KMS-11 (cell line): ENCODE data around the gene COMMD10.
"Not testable (repeated sequence)": the region's sequence is repeated elsewhere in the genome, so short reads cannot be mapped to it uniquely, and the experiment has no call there.

ENCODE experiments used
- H2AFZ ChIP-seq: fragments of 200-600 bp; sonication (generic); 2 replicates; pipeline ENCODE4 v1.6.1; 2016; ENCODE audit warnings: antibody characterized with exemption, mixed run types, low read depth
- H3K27ac ChIP-seq: fragments of 200-600 bp; sonication (generic); 2 replicates; pipeline ENCODE4 v1.6.1; 2016; ENCODE audit warnings: mild to moderate bottlenecking, mixed run types
- H3K27me3 ChIP-seq: fragments of 200-600 bp; sonication (generic); 2 replicates; pipeline ENCODE4 v1.6.1; 2017; ENCODE audit warnings: mild to moderate bottlenecking, low read depth, mixed run types, moderate library complexity; ENCODE audit not compliant: insufficient read depth
- H3K36me3 ChIP-seq: fragments of 200-600 bp; sonication (generic); 2 replicates; pipeline ENCODE4 v1.6.1; 2017; ENCODE audit warnings: mild to moderate bottlenecking, mixed run types; ENCODE audit not compliant: insufficient read depth
- H3K4me1 ChIP-seq: fragments of 200-600 bp; sonication (generic); 2 replicates; pipeline ENCODE4 v1.6.1; 2016; ENCODE audit warnings: mild to moderate bottlenecking, low read depth, mixed run types; ENCODE audit not compliant: poor library complexity, severe bottlenecking
- H3K4me2 ChIP-seq: fragments of 200-600 bp; sonication (generic); 2 replicates; pipeline ENCODE4 v1.7.0; 2016; ENCODE audit warnings: mild to moderate bottlenecking, mixed run types
- H3K4me3 ChIP-seq: fragments of 200-600 bp; sonication (generic); IDR thresholded peaks from 2 replicates; pipeline ENCODE4 v1.6.1; 2017; ENCODE audit warnings: low read depth, low read length, mixed read lengths; ENCODE audit not compliant: insufficient read depth
- H3K79me2 ChIP-seq: fragments of 200-600 bp; sonication (generic); 2 replicates; pipeline ENCODE4 v1.6.1; 2016; ENCODE audit warnings: low read depth, mixed run types; ENCODE audit not compliant: insufficient read depth
- H3K9ac ChIP-seq: fragments of 200-600 bp; sonication (generic); 2 replicates; pipeline ENCODE4 v1.6.1; 2016; ENCODE audit warnings: mild to moderate bottlenecking, mixed run types
- H4K20me1 ChIP-seq: fragments of 200-600 bp; sonication (generic); 2 replicates; pipeline ENCODE4 v1.6.1; 2016; ENCODE audit warnings: mild to moderate bottlenecking, mixed run types; ENCODE audit not compliant: insufficient read depth
- TF ChIP-seq, protein P1 (sequence below): fragments of 200-600 bp; sonication (generic); conservative IDR thresholded peaks from 2 replicates; pipeline ENCODE4 v1.6.1; 2017; ENCODE audit warnings: low read depth, mild to moderate bottlenecking, antibody characterized with exemption, low read length, moderate library complexity, mixed read lengths

Gene COMMD10

DNA sequence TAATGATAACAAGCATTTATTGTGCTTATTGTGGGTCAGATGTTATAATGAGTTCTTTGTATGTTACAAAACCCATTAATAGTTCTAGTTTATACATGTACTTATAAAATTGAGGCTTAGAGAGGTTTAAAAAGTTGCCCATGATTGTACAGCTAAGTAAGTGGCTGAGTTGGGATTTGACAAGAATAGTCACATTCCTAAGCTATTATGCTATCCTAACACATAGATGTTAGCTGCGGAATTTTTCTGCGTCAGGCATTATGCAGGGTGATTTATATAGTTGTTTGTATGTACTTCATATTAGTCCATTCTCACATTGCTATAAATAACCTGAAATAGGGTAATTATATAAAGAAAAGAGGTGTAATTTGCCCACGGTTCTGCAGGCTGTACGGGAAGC lies 12.5 kb downstream of the COMMD10 start:
- Histone ChIP-seq H4K20me1 (no peaks in the 10 kb centered on the region), H2AFZ (no peak overlapping the region), H3K4me3 (no peak overlapping the region), H3K79me2 (no peaks in the 10 kb centered on the region), H3K4me1 (no peaks in the 10 kb centered on the region), H3K4me2 (no peak overlapping the region), H3K27me3 (no peaks in the 10 kb centered on the region), H3K36me3 (no peaks in the 10 kb centered on the region; the same call in 1 of the 2 replicates), H3K9ac (no peak overlapping the region), H3K27ac (no peak overlapping the region)
- TF ChIP-seq, protein P1, sequence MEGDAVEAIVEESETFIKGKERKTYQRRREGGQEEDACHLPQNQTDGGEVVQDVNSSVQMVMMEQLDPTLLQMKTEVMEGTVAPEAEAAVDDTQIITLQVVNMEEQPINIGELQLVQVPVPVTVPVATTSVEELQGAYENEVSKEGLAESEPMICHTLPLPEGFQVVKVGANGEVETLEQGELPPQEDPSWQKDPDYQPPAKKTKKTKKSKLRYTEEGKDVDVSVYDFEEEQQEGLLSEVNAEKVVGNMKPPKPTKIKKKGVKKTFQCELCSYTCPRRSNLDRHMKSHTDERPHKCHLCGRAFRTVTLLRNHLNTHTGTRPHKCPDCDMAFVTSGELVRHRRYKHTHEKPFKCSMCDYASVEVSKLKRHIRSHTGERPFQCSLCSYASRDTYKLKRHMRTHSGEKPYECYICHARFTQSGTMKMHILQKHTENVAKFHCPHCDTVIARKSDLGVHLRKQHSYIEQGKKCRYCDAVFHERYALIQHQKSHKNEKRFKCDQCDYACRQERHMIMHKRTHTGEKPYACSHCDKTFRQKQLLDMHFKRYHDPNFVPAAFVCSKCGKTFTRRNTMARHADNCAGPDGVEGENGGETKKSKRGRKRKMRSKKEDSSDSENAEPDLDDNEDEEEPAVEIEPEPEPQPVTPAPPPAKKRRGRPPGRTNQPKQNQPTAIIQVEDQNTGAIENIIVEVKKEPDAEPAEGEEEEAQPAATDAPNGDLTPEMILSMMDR = no peak

DNA sequence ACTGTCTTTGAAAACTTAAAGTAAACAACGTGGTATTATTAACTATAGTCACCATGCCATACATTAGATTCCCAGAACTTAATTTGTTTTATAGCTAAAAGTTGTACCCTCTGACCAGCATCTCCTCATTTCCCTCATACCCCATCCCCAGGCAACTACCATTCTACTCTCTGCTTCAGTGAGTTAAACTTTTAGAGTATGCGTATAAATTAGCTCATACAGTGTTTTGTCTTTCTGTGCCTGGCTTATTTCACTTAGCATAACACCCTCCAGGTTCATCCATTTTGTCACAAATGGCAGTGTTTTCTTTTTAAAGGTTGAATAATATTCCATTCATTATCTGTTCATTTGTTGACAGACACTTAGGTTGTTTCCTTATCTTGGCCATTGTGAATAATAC lies 14.2 kb downstream of the COMMD10 start:
- TF ChIP-seq, protein P1 = no peak
- H3K9ac ChIP-seq = no peak overlapping the region
- no peak overlapping the region for H2AFZ ChIP-seq
- no peaks in the 10 kb centered on the region for H3K79me2 ChIP-seq
- H4K20me1 ChIP-seq = no peaks in the 10 kb centered on the region
- no peak overlapping the region for H3K4me3 ChIP-seq
- H3K4me2 ChIP-seq = no peak overlapping the region
- H3K27ac ChIP-seq = no peak overlapping the region
- H3K27me3 ChIP-seq = no peaks in the 10 kb centered on the region
- no peaks in the 10 kb centered on the region for H3K36me3 ChIP-seq
- no peaks in the 10 kb centered on the region for H3K4me1 ChIP-seq

DNA sequence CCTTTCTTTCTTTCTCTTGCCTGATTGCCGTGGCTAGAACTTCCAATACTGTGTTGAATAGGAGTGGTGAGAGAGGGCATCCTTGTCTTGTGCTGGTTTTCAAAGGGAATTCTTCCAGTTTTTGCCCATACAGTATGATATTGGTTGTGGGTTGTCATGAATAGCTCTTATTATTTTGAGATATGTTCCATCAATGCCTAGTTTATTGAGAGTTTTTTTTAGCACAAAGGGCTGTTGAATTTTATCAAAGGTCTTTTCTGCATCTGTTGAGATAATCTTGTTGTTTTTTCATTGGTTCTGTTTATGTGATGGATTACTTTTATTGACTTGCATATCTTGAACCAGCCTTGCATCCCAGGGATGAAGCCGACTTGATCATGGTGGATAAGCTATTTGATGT lies 20.1 kb downstream of the COMMD10 start:
- H3K4me2 ChIP-seq, H3K36me3 ChIP-seq, H3K4me1 ChIP-seq, H4K20me1 ChIP-seq, H2AFZ ChIP-seq, H3K4me3 ChIP-seq, H3K27ac ChIP-seq, H3K79me2 ChIP-seq, H3K27me3 ChIP-seq, H3K9ac ChIP-seq: not testable (repeated sequence)

DNA sequence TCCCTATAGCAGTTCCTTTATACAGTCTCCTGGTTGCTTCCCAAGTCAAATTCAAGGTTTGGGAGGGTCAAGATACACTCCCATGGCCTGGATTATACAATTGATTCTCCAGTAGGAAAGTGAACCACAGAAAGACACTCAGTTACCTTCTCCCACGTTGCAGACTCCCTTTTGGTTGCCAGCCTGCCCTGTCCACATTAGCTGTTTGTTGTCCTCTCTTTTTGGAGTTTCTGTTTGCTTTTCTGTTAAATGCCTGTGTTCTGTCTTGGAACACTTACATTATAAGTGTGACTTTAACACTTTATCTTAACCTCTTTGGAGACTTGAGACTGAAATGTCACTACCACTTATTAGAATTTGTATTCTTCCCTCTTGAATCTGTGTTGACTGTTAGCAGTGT lies 30.3 kb downstream of the COMMD10 start:
- Histone ChIP-seq H3K9ac (no peak overlapping the region), H3K27me3 (no peaks in the 10 kb centered on the region), H3K4me1 (no peaks in the 10 kb centered on the region), H4K20me1 (no peaks in the 10 kb centered on the region), H3K79me2 (no peaks in the 10 kb centered on the region), H3K4me2 (no peak overlapping the region), H2AFZ (no peak overlapping the region), H3K4me3 (no peak overlapping the region), H3K36me3 (no peaks in the 10 kb centered on the region), H3K27ac (no peak overlapping the region)
- TF ChIP-seq, protein P1 = no peak

DNA sequence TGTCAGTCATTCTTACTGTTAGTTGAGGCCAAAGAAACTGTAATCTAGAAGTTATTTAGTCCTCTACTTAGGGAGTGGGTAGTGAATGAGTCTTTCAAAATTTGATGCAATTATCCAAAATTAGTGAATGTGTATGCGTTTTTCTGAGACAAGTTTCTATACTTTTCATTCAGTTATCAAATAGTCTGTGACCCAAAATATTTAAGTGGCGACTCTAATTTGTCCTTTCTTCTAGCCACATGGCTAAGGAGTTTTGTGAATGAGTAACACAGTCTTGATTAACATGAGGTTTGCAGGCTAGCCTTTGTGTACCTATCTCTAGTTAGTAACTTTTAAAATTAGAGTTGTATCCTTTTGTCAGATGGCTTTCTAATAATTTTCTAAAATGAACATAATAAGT lies 45.6 kb downstream of the COMMD10 start:
- Histone ChIP-seq H3K27ac (no peak overlapping the region), H3K79me2 (no peaks in the 10 kb centered on the region), H3K36me3 (no peaks in the 10 kb centered on the region), H2AFZ (no peak overlapping the region), H3K4me2 (no peak overlapping the region), H3K4me3 (no peak overlapping the region), H3K27me3 (peaks cover 8% of the 10 kb centered on the region; the same call in 1 of the 2 replicates), H4K20me1 (no peaks in the 10 kb centered on the region; the same call in 1 of the 2 replicates), H3K9ac (no peak overlapping the region), H3K4me1 (peaks cover 7% of the 10 kb centered on the region)
- TF ChIP-seq, protein P1 = no peak
